Panc1 (cell line): ENCODE data around the gene LPIN1.

Source experiments
- CTCF ChIP-seq: fragments of 450-650 bp; IDR thresholded peaks from 2 replicates; pipeline ENCODE4 v1.5.1; 2017; ENCODE audit warnings: mild to moderate bottlenecking
- POLR2AphosphoS5 ChIP-seq: IDR thresholded peaks from 2 replicates; pipeline ENCODE4 v1.6.1; 2012; ENCODE audit warnings: mild to moderate bottlenecking, low read depth, low read length, moderate library complexity
- REST ChIP-seq, 2 experiments: IDR thresholded peaks; 2 replicates each; pipeline ENCODE4 v1.6.1; 2011 to 2012; ENCODE audit warnings: low read depth in 2 of 2, control low read depth in 1 of 2, low read length in 1 of 2, mild to moderate bottlenecking in 1 of 2, moderate library complexity in 1 of 2; ENCODE audit not compliant: insufficient read depth in 1 of 2
- SIN3A ChIP-seq: IDR thresholded peaks from 2 replicates; pipeline ENCODE4 v1.6.1; 2012; ENCODE audit warnings: low read depth, mild to moderate bottlenecking, low read length, moderate library complexity, borderline replicate concordance; ENCODE audit not compliant: insufficient read depth
- TCF7L2 ChIP-seq: IDR thresholded peaks from 2 replicates; pipeline ENCODE4 v1.6.1; 2011; ENCODE audit warnings: mild to moderate bottlenecking, low read depth, low read length, inconsistent platforms

- TF ChIP-seq CTCF (no peak), POLR2AphosphoS5 (no peak), REST (IDR thresholded peaks at IDR 0.05; ENCODE audit: insufficient read depth in 1 of 2, low read depth in 2 of 2, low read length in 1 of 2) (no peak), SIN3A (no peak), TCF7L2 (no peak)
Observed at GRCh38 chr2:11798701-11799435, 52.4 kb downstream of the LPIN1 start.
